GM19397 (cell line): ENCODE data around the gene RGS12.
A peak's percentile ranks its signal among the peaks of the same experiment; 100 is the strongest.

Source experiments
- ATAC-seq: cut with Tn5 transposase; IDR thresholded peaks from one replicate; pipeline ENCODE4 v1.9.1; 2021; ENCODE audit warnings: mild to moderate bottlenecking, moderate library complexity; ENCODE audit not compliant: unreplicated experiment

Gene RGS12

DNA sequence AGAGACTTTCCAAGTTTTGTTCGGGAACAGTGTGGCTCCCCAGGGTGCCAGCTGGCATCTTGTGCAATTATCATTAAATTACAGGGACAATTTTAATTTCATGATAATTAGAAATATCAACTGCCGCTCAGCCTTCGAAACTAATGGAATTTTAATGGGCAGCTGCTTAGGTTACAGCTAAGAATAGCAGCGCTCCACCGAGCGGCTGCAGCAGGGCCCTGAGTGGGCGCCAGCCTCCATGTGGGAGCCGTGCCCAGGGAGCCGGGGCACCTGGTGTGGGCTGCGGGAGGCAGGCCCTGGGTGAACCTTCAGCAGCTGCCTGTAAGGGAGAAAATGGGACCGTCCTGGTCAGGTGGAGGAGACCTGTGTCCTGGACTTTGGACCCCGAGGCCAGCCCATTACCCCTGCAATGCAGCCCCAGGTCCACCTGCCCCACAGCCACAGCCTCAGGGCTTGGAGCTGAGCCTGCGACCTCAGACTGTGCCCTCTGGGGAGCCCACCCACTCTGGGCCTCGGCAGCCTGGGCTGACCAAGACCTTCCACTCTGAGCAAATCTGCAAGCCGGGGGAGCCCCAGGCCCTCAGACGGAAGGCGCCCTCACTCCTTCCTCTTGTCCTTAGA lies 22.7 kb upstream of the RGS12 start:
- no peak for ATAC-seq

DNA sequence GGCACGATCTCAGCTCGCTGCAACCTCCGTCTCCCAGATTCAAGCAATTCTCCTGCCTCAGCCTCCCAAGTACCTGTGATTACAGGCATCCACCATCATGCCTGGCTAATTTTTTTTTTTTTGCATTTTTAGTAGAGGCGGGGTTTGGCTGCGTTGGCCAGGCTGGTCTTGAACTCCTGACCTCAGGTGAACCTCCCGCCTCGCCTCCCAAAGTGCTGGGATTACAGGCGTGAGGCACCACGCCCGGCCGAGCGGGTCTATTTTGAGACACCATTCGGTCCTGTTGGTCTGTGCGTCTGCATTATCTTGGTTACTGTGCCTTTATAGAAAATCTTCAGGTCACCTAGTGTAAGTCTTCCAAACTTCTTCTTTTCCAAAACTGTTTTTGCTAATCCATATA lies 21.7 kb upstream of the RGS12 start:
- ATAC-seq = no peak

DNA sequence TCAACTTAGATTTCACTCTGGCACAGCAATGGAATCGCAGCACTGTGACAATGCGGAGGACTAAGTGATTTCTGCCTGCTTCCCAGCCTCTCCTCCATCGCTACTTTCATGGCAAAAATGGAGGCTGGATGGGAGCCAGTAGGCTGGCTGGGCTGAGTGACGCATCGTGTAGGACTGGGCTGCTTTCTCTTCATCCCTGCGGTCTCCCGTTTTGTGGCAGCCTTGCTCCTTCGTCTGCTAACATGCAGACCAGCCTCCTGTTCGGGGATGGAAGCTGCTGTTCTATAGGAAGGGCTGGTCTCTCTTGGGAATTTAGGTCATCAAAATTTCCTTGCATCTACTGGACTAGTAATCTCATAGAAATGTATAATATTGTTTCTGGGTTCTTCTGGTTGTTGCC lies 15.8 kb upstream of the RGS12 start:
- ATAC-seq = no peak

DNA sequence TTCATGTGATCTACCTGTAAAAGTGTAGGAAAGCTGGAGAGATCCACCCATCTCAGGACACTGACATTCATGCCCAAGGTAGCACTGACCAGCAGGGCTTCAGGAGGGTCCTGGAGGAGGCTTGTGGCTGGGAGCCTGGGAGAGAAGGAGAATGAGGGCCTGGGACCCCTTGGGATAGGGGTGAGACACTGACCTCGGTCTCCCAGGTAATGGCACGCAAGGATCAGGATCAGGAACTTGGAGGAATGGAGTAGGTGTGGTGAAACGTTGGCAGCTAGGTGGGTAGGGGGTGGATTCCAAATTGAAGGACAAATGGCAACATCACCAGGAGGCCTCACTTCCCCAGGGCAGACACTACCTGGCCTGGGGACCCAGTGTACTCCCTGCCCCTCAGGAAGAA lies 12.4 kb upstream of the RGS12 start:
- no peak for ATAC-seq

DNA sequence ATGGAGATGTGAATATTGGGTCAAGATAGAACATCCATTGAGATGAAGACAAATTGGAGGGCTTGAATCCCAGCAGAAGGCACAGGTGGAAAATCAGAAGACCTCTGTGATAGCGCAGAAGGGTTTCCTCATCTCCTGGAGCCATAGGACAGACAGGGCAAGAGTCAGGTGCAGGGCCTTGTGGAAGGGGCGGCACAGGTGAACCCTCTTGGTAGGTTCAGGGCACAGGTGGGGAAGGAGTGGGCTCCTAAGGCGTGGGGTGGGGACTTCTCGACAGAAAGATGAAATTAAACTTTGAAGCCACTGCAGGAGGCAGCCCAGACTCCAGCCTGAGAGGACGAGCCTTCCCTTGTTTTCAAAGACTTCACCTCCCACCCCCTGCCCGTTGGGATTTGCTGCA lies 9.3 kb upstream of the RGS12 start:
- ATAC-seq = no peak

DNA sequence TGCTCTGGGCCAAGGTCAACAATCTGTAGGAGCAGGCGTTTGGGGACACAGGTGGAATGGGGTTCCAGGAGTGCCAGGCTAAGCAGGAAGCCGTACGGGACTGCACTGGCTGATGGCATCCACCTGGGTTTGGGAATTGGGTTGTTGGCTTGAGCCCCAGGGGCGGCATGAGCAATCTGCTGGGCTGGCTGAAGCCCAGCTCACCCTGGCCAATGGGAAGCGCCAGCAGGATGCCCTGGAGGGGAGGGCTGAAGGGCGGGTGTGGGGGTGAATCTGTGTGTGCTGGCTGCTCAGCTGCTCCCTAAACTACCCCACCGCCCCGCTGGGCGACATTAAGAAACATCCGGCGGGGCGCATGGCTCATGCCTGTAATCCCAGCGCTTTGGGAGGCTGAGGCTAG lies 8.9 kb upstream of the RGS12 start:
- ATAC-seq = no peak

DNA sequence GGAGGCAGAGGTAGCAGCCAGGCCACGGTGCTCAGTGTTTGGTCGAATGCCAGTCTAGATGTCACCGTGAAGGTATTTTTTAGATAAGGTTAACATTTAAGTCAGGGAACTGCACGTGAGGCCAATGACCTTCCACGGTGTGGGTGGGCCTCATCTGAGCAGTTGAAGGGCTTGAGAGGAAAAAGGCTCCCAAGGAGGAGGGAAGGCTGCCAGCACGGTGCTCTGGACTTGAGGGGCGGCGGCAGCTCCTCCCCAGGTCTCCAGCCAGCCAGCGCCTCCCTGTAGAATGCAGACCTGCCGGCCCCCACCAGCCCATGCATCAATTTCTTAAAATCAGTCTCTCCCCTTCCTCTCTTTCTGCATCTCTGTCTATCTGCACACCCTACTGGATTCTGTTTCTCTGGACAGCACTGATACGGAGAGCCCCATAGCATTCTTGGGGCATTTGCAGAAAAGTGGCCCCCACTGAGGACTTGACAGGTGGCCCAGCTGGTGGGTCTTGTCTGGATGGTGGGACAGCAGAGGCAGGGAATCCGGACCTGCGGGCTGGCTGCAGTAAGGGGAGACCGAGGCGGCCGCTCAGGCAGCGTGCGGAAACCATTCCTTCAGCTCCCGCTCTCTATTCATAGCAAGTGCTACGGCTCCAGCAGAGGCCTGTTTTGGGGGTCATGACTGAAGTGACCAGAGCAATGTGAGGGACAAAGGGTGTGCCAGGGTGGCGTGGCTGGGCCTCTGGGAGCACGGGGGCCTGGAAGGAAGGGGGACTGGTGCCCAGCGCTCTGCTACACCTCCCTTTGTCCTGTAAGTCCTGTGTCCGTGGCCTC lies 7.9 kb upstream of the RGS12 start:
- ATAC-seq = no peak

DNA sequence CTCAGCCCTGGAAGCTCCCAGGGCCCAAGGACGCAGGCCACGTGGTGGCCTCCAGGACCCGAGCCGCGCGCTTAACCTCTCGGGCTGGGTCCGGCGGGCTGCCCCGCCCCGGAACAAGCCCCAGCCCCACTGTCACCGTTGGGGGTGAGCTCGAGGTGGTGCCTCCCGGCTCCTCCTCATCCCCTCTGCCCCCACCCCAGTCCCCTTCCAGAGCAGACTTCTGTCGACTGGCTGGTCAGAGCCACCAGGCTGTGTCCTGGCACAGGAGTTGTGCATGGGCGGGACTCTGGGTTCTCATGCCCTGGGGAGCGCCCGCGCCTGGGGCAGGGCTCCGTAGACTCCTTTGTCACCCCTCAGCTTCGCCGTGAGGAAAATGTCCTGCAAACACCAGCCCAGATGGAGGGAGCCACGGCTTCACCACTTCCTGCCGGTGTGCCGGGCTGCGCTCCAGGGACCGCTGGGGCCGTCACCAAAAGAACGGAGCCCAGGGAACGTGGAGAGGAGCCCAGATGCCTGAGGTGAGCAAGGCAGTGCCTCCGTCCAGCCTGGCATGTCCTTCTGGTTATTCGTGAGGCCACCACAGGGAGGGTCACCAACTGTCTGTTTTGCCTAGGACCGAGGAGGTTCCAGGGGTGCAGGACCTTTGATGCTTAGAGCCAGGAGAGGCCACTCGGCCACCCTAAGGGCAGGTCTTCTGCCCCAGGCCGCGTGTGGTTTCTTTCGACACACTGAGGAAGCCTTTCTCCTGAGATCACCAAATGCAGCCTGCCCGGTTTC lies 7.1 kb upstream of the RGS12 start:
- peak; percentile 72 for ATAC-seq

DNA sequence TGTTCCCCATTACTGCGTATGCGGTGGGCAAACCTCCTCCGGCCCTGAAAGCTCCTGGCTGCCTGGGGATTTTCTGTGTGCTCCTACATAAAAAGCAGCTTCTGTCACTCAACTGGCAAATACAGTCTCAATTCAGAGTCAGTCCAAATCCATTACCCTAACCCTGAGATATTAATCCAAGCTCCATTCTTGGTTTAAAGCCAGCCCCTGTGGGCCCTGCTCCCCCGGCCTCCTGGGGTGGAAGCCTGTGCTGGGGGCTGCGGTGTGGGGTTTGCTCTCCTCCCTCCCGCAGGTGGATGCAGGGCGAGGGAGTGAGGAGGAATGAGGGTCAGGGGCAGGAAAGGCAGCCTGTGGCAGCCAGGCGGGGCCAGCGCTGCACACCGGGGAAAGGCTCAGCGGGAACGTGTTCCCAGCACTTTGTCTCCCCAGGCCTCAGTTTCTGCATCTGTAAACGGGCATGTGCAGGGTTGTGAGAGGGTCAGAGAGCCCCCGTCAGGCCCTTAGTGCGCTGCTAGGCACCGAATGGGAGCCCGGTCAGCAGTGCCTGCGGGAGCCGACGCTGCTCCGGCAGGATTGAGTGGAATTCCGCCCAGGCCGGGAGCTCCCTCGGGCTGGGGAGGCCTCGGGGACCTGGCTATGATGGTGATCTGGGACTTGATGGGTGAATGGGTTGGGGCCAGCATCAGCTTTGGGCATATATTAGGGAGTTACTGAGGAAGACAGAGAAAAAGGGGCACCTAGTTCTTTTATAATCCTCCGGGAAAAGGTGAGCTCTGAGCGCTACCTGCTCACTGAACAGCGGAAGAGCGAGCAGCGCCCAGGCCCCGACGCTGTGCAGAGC lies 6.3 kb upstream of the RGS12 start:
- no peak for ATAC-seq

DNA sequence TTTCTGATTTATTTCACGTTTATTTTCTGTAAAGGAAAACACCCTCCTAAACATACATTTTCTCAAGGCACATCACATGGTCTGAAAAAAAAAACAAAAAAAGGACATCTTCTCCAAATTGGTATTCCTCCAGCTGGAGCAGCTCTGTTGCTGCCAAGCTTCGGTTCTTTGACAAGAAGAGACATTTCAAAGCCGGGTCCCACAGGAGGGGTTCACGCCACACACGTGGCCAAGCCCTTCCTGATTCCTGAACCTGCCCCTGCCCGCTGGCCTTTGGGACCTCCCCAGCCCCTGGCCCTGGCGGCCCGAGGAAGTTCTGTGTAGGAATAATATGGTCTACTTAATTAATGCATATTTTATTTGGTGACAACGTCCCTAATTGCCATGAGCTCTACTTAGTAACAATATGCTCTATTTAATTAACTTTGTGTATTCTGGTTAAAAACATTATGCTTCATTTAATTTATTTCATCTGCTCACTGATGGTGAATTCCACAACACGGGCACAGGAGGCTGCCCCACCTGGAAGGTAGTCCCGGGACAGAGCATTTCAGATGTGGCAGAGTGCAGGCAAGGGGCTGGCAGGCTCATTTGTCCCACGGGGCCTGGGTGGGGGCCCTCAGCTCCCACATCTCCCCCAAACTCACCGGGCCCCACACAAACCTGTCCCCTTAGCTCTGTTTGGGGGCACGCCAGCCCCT lies 5.4 kb upstream of the RGS12 start:
- ATAC-seq = no peak

DNA sequence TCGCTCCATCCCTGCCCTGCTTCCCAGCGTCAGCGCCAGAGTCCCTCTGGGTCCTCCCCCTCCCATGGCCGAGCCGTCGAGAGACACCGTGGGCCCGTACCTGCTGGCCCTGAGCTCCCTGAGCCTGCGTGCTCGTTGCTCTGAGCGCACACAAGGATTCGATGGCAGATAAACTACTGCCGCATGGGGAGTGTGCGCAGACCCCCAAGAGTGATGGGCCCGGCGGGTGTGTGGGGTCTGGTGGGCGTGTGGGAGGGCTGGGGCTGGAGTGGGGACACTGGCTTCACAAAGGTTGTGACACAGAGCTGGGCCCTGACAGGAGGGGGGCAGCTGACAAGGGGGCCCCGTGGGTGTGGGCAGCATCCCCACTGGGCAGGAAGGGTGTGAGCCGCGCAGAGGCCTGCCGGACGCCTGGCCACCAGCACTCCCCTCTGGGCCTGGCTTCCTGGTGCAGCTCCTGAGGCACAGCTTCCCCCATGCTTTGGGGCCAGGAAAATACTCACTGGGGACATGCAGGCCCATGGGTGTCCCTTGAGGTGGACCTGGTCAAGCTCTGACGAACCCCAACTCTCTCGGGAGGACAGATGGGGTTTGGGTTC lies 4.8 kb upstream of the RGS12 start:
- no peak for ATAC-seq

DNA sequence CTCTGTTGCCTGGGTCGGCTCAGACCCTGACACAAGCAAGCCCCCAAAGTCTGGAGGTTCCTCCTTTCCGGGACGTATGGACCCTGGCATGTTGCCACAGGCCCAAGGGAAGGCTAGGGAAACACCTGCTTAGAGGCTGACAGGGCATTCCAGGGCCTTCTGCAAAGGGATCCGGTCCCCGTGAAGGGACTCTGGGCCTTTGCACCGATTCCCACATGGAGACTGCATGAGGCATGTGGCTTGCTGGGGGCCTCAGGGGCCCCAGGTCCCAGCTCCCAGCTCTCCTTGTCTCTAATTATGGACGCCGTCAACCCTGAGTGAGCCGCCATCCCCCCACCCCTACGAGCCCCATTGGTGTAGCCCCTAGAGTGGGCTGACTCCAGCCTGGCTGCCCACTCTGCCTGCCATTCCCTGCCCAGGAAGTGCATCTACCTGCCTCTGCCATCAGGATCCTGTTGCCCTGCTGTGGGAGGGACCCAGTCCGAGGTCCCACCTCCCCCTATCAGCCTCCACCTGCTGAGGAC lies 4.2 kb upstream of the RGS12 start:
- no peak for ATAC-seq

DNA sequence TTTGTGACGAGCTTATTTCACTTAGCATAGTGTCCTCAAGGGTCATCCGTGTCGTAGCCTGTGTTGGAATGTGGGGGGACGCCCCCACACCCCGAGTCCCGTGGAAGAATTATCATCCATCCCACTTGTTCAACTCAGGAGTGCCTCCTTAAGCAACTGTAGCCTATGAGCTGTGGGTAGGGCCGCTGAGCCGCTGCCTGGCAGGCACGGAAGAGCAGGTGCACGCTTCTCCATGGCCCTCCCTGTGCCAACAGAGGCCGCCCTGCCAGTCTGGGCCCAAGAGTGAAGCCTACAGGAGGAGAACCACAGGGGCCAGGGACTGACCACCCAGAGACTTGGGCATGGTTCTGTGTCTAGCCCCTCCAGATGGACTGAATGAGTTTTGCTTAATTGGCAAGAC lies 2.3 kb upstream of the RGS12 start:
- no peak for ATAC-seq

DNA sequence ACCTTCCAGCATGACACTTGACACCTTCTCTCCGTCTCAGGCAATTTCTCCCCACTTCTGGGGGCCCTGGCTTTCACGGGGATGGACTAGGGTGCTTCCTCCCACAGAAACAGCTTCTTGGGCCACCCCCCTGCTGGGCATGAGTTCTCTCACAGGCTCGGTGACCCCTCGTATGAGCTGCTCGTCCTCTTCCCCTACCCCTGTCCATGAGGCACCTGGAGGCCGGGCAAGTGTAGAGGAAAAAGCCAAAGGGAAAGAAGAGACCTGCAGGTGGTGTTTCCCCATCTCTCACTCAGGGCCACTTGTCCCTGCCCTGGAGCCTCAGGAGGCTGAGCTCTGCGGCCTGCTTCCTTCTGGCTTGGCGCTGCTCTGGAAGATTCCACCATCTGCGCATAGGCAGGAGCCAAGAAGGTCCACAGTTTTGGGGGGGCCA lies 1.9 kb upstream of the RGS12 start:
- ATAC-seq = no peak

DNA sequence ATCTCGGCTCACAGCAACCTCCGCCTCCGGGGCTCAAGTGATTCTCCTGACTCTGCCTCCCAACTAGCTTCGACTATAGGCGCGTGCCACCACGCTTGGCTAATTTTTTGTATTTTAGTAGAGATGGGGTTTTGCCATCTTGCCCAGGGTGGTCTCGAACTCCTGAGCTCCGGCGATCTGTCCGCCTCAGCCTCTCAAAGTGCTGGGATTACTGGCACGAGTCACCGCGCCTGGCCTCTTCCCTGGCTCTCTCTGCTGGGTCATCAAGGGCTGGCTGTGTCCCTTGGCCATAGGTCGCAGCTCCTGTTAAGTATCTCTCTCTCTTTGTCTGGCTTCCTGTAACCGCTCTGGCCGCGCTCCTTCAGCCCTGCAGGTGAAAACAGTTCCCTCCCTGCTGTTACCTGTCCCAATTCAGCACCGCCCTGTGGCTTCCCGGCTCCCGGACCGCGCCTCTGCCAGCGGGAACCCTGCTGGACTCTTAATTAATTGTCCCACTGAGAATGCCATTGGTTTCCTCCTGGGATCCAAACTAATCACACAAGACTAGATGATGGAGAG lies 1.3 kb upstream of the RGS12 start:
- ATAC-seq = no peak

DNA sequence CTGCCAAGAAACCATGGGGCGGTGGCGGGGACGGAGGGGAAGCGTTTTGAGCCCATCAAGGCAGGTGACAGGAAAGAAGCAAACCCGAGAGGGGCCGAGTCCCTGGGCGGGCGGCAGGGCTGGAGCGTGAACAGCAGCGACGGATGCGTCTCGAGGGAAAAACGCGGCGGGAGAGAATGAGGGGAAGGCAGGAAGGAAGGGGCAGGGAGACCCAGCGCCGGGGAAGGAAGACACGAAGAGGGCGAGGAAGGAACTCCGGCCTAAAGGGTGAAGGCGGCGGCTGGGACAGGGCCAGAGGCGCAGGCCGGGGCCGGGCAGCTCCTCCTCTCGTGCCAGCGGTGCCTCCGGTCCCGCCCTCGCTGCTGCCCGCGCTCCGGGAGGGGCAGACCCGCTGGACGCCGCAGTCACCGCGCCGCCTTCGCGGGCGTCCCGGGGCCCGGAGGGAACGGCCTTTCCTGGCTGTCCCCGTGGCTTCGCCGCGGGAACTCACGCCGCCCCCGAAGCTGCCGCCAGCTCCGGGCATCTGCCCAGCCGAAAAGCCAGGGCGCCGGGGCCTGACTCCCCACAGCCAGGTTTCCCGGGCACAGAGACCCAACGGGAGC lies 751 bp upstream of the RGS12 start:
- ATAC-seq = peak; percentile 11

DNA sequence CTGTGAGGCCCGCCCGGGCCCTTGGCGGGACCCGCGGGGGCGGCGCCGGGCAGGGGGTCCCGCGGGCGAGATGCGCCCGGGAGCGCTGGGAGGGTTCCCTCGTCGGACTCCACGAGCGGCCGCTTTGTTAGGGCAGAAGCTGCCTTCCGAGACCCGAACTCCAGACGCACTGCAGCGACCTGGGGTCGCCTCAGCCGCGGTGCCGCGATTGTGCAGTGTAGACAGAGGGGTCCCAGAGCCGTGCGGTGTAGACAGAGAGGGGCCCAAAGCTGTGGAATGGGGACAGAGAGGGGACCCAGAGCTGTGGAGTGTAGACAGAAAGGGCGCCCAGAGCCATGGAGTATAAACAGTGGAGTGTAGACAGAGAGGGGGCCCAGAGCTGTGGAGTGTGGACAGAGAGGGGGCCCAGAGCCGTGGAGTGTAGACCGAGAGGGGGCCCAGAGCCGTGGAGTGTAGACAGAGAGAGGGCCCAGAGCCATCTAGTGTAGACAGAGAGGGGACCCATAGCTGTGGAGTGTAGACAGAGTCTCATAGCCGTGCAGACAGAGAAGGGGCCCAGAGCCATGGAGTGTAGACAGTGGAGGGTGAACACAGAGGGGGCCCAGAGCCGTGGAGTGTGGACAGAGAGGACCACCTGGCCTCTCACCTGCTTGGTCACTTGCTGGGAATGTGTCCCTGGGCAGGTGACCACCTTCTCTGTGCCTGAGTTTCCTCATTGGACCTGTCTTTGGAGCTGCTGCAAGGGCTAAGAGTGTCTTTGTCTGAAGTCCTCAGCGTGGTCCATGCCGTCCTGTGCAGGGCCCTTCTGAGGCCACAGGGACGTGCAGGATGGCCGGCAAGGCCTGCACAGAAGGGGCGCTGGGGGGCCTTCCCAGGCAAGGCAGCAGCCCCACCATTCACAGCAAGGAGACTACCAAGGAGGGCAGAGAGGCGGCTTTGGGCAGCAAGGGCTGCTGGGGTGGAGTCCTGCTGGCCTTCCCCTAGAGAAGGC lies 875 bp downstream of the RGS12 start:
- peak; percentile 9 for ATAC-seq
